DOHH2 (cell line): ENCODE data around the gene SRPX.

ENCODE experiments used
- EZH2phosphoT487 ChIP-seq: fragments of 200-600 bp; sonication (generic); IDR thresholded peaks from 2 replicates; pipeline ENCODE4 v1.6.1; 2017; ENCODE audit warnings: borderline replicate concordance, mild to moderate bottlenecking, antibody characterized with exemption, low read length, moderate library complexity, mixed read lengths
- TF ChIP-seq, protein P1 (sequence below): fragments of 200-600 bp; sonication (generic); IDR thresholded peaks from one replicate; pipeline ENCODE4 v1.5.1; 2014; ENCODE audit warnings: antibody characterized with exemption, mild to moderate bottlenecking, low read depth, low read length; ENCODE audit not compliant: poor library complexity, severe bottlenecking

DNA sequence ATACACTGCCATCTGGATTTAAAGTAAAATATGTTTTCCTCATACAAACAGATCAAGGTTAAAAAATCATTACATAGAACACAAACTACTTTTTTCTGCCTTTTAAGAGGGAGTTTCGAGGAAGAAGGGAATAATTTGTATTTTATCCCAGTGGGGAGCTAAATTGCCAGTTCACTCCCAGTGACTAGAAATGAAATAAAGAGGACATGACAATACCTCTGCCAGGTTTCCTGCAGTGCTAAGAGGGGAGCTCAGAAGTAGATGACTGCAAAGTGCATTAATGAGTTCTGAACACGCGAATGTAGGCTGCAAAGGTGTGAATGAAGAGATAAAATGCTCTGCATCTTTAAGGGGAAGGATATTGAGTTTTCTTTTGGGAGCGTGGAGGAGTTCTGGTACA is 69.7 kb downstream of the SRPX start:
- TF ChIP-seq, protein P1, sequence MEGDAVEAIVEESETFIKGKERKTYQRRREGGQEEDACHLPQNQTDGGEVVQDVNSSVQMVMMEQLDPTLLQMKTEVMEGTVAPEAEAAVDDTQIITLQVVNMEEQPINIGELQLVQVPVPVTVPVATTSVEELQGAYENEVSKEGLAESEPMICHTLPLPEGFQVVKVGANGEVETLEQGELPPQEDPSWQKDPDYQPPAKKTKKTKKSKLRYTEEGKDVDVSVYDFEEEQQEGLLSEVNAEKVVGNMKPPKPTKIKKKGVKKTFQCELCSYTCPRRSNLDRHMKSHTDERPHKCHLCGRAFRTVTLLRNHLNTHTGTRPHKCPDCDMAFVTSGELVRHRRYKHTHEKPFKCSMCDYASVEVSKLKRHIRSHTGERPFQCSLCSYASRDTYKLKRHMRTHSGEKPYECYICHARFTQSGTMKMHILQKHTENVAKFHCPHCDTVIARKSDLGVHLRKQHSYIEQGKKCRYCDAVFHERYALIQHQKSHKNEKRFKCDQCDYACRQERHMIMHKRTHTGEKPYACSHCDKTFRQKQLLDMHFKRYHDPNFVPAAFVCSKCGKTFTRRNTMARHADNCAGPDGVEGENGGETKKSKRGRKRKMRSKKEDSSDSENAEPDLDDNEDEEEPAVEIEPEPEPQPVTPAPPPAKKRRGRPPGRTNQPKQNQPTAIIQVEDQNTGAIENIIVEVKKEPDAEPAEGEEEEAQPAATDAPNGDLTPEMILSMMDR: no peak
- no peak for TF ChIP-seq EZH2phosphoT487
